ENCODE measurements around the gene TKT. TPM values are rescaled to one million over a fixed set of nuclear protein-coding genes. Genes with fewer than 3 reads are reported as not detected.

TKT gene
- total RNA-seq, 1 donor from 2014 or later: 437 TPM

DNA sequence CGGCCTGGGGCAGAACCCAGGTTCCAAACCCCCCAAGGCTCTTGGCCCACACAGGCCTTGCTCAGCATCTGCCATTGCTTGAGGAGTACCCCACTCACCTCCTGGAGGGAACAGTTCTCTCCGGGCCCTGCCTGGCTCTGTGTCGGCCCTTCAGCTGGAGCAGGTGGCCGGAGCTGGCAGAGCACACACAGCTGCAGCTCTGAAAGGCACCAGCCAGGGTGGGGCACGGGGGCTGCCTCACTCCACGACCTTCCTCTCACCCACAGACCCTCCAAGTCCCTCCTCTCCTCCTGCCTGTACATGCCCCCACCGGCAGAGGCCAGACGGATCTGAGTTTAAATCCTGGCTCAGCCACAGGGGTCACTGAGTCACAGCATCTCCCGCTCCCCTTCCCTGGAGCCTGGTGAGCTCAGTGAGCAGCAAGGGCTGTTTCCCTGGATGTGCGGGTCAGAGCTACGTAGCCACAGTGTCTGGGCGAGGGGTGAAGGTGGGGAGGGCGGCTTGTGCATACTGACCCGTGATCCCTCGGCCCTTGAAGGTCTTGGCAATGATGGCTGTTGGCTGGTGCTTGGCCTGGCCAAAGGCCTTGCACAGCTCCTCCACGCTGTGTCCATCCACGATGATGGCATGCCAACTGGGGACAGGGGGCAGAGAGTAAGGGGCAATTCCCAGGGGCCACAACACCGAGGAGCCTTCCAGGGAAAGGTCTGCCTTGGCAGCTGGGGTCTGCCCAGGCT is 23.0 kb downstream of the TKT start:
- ATAC-seq: no peak
- TF ChIP-seq, protein P1, sequence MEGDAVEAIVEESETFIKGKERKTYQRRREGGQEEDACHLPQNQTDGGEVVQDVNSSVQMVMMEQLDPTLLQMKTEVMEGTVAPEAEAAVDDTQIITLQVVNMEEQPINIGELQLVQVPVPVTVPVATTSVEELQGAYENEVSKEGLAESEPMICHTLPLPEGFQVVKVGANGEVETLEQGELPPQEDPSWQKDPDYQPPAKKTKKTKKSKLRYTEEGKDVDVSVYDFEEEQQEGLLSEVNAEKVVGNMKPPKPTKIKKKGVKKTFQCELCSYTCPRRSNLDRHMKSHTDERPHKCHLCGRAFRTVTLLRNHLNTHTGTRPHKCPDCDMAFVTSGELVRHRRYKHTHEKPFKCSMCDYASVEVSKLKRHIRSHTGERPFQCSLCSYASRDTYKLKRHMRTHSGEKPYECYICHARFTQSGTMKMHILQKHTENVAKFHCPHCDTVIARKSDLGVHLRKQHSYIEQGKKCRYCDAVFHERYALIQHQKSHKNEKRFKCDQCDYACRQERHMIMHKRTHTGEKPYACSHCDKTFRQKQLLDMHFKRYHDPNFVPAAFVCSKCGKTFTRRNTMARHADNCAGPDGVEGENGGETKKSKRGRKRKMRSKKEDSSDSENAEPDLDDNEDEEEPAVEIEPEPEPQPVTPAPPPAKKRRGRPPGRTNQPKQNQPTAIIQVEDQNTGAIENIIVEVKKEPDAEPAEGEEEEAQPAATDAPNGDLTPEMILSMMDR (IDR thresholded peaks at IDR 0.05): no peak
- intact Hi-C loops (cut with DNase I): no loop called here
- no peak overlapping the region for H3K27ac ChIP-seq
- peak; percentile 39 for DNase-seq
- H3K4me1 ChIP-seq: peaks cover 17% of the 10 kb centered on the region
- H3K4me3 ChIP-seq: no peak overlapping the region
- H3K27me3 ChIP-seq (ENCODE audit: low read depth): no peaks in the 10 kb centered on the region
- peaks cover 97% of the 10 kb centered on the region for H3K36me3 ChIP-seq
- no peaks in the 10 kb centered on the region for H3K9me3 ChIP-seq

DNA sequence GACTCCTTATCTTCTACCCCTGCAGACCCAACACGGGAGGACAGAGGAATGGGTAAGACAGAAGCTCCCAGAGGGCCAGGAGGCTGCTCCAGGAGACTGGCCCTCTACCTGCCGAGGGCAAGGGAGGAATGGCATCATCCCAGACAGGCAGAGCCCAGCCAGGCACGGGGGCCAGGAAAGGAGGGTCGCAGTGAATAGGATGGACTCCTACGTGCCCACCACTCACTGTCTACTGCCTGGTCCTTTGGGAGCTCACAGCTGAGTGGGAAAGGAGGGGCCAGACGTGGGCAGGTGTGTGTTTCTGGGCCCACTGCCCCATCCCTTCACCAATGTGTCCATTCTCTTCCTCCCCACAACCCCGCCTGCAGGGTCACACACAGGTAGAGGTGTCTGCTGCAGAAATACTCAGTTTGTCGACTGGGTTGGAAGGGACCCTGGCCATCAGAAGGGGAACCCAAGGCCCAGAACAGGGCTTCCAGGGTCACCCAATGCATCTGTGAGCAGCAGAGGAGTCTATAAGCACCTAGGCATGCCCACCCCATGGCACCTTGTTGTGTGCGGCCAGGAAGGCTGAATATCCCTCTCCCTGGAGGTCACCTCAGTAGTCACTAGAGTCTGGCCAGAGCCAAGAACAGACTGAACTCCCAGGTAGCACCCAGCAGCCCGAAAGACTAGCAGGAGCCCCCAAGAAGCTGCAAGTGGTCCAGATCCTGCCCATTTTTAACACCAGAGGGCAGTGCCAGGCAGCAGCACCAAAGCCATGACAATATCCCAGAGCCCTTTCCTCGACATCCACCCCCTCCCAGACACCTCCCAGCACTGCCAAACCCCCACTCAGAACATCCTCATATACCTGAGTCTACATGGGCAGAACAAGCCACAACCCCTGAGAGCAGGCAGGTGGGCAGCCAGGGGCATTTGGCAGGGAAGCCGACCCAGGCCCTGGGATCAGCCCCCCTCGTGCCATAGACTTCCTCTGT is 24.0 kb downstream of the TKT start:
- DNase-seq: peak; percentile 21
- Histone ChIP-seq H3K4me3 (no peak overlapping the region), H3K9me3 (no peaks in the 10 kb centered on the region), H3K27me3 (ENCODE audit: low read depth) (no peaks in the 10 kb centered on the region), H3K27ac (no peak overlapping the region), H3K36me3 (peaks cover 100% of the 10 kb centered on the region), H3K4me1 (peaks cover 14% of the 10 kb centered on the region)
- ATAC-seq: no peak
- TF ChIP-seq, protein P1 (IDR thresholded peaks at IDR 0.05): no peak
- intact Hi-C loops (cut with DNase I): no loop called here

DNA sequence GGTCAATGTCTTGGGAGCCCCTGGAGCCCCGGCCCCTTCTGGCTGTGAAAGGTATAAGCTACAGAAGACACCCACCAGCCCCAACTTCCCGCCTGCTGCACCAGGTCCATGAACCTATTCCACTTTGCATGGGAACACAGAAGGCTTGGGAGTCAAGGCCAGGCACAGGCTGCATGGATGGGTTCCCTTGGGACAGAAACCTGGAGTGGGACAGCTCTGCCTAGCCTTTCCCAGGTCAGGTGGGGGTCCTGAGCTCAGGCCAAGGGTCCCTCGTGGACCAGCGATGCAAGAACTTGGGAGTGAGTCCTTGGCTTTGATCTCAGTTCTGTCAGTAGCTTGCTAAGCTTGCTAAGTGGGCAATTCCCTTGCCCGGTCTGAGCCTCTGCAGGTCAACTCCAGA is 25.0 kb downstream of the TKT start:
- DNase-seq (peak; percentile 17), ATAC-seq (no peak)
- Histone ChIP-seq H3K9me3 (no peaks in the 10 kb centered on the region), H3K4me1 (peaks cover 3% of the 10 kb centered on the region), H3K27me3 (ENCODE audit: low read depth) (no peaks in the 10 kb centered on the region), H3K36me3 (peaks cover 100% of the 10 kb centered on the region), H3K4me3 (no peak overlapping the region), H3K27ac (peak overlapping the region; percentile 21)
- TF ChIP-seq, protein P1 (IDR thresholded peaks at IDR 0.05): no peak
- intact Hi-C loops (cut with DNase I): no loop called here

DNA sequence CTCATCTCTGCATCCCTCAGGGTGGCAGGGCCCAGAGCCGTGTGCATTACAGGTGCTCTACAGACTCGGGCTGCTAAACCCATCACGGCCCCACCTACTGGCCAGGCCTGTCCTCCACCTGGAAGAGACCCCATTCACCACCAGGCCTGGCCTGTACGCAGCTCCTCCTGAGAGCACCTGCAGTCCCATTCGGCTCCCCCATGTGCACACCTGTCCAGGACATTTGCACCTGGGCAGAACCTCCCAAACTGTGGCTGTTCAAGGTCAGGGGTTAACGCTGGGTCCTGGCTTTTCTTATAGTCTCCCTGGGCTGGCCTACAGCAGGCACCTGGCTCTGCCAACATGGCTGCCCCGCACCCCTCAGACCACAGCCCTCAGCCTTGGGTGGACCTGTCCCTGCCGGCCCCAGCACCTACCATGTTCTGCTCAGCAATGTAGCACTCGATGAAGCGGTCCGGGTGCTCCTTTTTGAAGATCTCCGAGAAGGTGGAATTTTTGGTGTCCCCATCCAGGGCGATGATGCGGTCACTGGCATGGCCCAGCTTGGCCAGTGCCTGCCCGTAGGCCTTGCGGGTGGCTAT is 25.7 kb downstream of the TKT start:
- H3K27ac ChIP-seq: no peak overlapping the region
- H3K9me3 ChIP-seq: no peaks in the 10 kb centered on the region
- TF ChIP-seq, protein P1 (IDR thresholded peaks at IDR 0.05): no peak
- intact Hi-C loops (cut with DNase I): no loop called here
- H3K27me3 ChIP-seq (ENCODE audit: low read depth): no peaks in the 10 kb centered on the region
- H3K36me3 ChIP-seq: peaks cover 100% of the 10 kb centered on the region
- ATAC-seq (no peak), DNase-seq (peak; percentile 40)
- no peaks in the 10 kb centered on the region for H3K4me1 ChIP-seq
- no peak overlapping the region for H3K4me3 ChIP-seq

DNA sequence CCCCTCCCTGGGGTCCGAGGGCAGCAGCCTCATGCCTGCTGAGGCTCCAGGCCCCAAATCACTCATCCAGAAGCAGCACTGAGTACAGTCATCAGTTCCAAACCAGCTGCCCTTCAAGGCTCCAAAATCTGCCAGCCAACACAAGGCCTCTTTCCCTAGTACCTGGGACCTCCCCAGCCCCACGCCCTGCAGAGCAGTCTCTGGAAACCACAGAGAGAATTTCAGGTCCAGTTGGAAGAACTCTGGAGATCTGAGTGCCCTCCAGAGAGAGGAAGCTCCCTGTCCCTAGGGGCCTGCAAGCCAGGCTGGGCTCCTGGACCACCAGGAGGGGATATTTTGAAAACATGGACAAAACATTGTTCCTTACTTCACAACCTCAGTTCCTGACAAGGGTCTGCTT is 26.2 kb downstream of the TKT start:
- peak; percentile 6 for DNase-seq
- H3K36me3 ChIP-seq: peaks cover 100% of the 10 kb centered on the region
- TF ChIP-seq, protein P1 (IDR thresholded peaks at IDR 0.05): no peak

More for the DNA sequence above, 26.2 kb downstream of the TKT start:
- no peak for ATAC-seq
- Histone ChIP-seq H3K4me3 (no peak overlapping the region), H3K9me3 (no peaks in the 10 kb centered on the region), H3K4me1 (no peaks in the 10 kb centered on the region), H3K27me3 (ENCODE audit: low read depth) (no peaks in the 10 kb centered on the region), H3K27ac (no peak overlapping the region)
- intact Hi-C loops (cut with DNase I): no loop called here

Data from lower lobe of right lung (tissue), 2 donors.